ENCODE results near the gene ATP1B3.
A peak's percentile ranks its signal among the peaks of the same experiment; 100 is the strongest.

Gene ATP1B3

GRCh38 chr3:141940194-141940776, 63.8 kb downstream of the ATP1B3 start:
- in situ Hi-C loops (cut with HindIII; ENCODE audit: low pct_ligation_motif_present, low sequenced_read_pairs), result no loop called here
- DNase-seq, result peak; percentile 53
- peak; percentile 43 for TF ChIP-seq CTCF (IDR thresholded peaks at IDR 0.05; ENCODE audit: low read depth, low read length, missing control alignments)
- H3K27ac ChIP-seq, result no peak overlapping the region
- no peaks in the 10 kb centered on the region for H3K27me3 ChIP-seq (replicated peaks)
- no peak overlapping the region for H3K4me3 ChIP-seq (ENCODE audit: low read depth, low read length)
- no peaks in the 10 kb centered on the region for H3K36me3 ChIP-seq (replicated peaks)

GRCh38 chr3:141941093-141941492, 64.7 kb downstream of the ATP1B3 start:
- DNase-seq, result no peak
- Histone ChIP-seq H3K27me3 (replicated peaks) (no peaks in the 10 kb centered on the region), H3K36me3 (replicated peaks) (no peaks in the 10 kb centered on the region), H3K27ac (no peak overlapping the region), H3K4me3 (ENCODE audit: low read depth, low read length) (no peak overlapping the region)
- no peak for TF ChIP-seq CTCF (IDR thresholded peaks at IDR 0.05; ENCODE audit: low read depth, low read length, missing control alignments)
- in situ Hi-C loops (cut with HindIII; ENCODE audit: low pct_ligation_motif_present, low sequenced_read_pairs), result no loop called here

DNA sequence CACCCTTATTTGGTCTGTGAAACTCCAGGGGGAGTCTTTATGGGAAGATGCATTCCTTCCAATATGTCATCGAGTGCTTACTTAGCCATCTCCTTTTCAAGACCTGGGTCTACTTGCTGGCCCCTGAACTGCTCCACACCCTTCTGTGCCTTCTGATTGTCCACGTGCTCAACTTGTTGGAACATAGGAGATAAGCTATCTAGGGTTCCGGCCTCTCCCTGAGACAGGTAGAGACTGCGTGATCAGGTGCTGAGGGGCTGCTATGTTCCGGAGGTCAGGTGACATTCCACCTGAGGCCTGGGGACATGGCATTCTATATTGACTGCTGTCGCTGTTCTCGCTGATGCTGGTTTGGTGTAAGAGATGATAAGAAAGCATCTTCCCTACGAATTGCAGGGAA, 65.6 kb downstream of the ATP1B3 start:
- Histone ChIP-seq H3K4me3 (ENCODE audit: low read depth, low read length) (no peak overlapping the region), H3K27me3 (replicated peaks) (no peaks in the 10 kb centered on the region), H3K36me3 (replicated peaks) (no peaks in the 10 kb centered on the region), H3K27ac (no peak overlapping the region)
- in situ Hi-C loops (cut with HindIII; ENCODE audit: low pct_ligation_motif_present, low sequenced_read_pairs), result no loop called here
- no peak for TF ChIP-seq CTCF (IDR thresholded peaks at IDR 0.05; ENCODE audit: low read depth, low read length, missing control alignments)
- no peak for DNase-seq

DNA sequence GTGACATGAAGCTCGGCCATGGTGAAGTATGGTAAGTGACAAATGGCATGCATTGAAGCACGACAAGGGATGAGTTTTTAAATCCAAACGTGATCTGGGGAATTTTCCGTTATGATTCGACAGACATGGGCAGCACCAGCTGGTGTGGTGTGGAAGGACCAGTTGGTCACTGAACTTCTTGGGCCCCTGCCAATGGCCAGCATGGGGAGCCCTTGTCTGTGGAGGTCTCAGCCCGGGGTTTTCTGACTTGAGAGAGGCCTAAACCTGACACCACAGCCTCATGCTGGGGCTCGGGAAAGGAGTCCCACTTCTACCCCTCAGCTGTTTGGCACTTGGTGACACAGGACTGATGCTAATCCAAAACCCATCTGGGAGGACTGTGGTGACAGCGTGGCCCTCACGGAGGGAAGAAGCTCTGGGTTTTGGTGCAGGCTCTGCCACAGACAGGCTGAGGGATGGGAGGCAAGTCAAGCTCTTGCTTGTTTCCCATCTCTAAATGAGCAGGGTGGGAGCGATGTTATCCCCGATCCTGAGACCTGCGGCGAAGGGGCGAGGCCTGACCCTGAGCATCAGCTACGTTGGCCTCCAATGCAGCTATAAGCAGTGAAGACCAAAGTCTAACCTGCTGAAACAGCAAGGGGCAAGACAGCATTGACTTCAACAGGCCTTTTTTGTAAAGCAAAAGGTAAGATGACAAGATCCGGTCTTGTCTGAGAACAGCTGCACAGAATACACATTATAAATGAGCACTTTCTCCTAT, 69.5 kb downstream of the ATP1B3 start:
- H3K27me3 ChIP-seq (replicated peaks), result no peaks in the 10 kb centered on the region
- H3K27ac ChIP-seq, result no peak overlapping the region
- in situ Hi-C loops (cut with HindIII; ENCODE audit: low pct_ligation_motif_present, low sequenced_read_pairs), result no loop called here
- TF ChIP-seq CTCF (IDR thresholded peaks at IDR 0.05; ENCODE audit: low read depth, low read length, missing control alignments), result no peak
- H3K4me3 ChIP-seq (ENCODE audit: low read depth, low read length), result no peak overlapping the region
- no peaks in the 10 kb centered on the region for H3K36me3 ChIP-seq (replicated peaks)
- no peak for DNase-seq

DNA sequence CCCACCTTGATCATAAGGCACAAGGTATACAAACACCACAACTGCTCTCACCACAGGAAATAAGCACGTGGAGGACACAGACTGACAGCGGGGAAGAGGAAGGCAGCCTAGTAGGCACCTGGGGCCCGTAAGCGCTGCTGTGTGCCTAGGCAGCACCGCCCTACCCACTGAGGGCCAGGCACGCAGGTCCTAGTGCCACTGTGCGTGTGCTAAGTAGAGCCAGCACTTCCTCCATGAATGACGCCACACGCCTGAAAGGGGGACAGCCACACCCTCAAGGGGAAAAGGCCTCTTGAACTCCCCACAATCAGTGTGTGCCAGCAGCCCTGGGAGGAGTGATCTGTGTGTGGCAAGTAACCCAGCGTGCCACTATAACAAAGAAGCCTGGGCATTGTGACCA, 73.0 kb downstream of the ATP1B3 start:
- TF ChIP-seq CTCF (IDR thresholded peaks at IDR 0.05; ENCODE audit: low read depth, low read length, missing control alignments), result no peak
- in situ Hi-C loops (cut with HindIII; ENCODE audit: low pct_ligation_motif_present, low sequenced_read_pairs), result no loop called here

More for the DNA sequence above, 73.0 kb downstream of the ATP1B3 start:
- Histone ChIP-seq H3K36me3 (replicated peaks) (no peaks in the 10 kb centered on the region), H3K4me3 (ENCODE audit: low read depth, low read length) (no peak overlapping the region), H3K27ac (no peak overlapping the region), H3K27me3 (replicated peaks) (no peaks in the 10 kb centered on the region)
- no peak for DNase-seq

Data from brain microvascular endothelial cell (primary cell).